ENCODE measurements around the gene CST3.
A peak's percentile ranks its signal among the peaks of the same experiment; 100 is the strongest.
"Not testable (repeated sequence)": the region's sequence is repeated elsewhere in the genome, so short reads cannot be mapped to it uniquely, and the experiment has no call there.

CST3 gene, protein sequence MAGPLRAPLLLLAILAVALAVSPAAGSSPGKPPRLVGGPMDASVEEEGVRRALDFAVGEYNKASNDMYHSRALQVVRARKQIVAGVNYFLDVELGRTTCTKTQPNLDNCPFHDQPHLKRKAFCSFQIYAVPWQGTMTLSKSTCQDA

DNA sequence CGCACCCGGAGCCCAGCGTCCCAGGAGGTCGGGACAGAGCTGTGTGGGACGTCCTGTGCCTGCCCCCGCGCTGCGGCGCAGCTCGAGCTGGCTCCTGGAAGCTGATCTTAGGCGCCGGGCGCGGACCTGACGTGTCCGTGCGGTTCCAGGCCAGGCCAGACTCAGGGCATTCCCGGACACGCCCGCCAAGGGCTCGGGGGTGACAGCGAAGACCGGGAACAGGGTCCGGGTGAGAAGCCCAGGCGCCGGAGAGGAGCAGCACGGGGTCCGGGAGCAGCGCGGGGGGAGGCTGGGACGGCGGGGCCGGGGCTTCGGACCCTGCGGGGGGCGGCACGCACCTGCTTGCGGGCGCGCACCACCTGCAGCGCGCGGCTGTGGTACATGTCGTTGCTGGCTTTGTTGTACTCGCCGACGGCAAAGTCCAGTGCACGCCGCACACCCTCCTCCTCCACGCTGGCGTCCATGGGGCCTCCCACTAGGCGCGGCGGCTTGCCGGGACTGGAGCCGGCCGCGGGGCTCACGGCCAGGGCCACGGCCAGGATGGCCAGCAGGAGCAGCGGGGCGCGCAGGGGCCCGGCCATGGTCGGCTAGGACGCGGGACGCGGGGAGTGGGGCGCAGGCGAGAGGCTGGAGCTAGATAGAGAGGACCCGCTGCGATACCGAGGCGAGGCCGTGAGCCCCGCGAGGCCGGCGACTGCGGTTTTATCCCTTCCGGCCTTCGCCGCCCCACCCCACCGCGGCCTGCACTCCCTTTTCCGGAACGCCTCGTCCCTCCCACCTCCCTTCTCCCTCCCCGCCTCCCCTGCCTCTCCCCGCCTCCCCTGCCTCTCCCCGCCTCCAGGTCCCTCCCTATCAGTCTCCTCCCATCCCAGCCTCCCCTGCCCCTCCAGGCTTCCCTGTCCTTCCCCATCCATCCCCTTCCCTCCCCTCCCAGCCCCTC lies at the start of gene CST3:
Gene CST3, minus strand, starts transcription at position 674 of the 940 bp plus-strand sequence. Its CDS starts 93 bp downstream, at position 581.
- DNase-seq, result peak; percentile 8

DNA sequence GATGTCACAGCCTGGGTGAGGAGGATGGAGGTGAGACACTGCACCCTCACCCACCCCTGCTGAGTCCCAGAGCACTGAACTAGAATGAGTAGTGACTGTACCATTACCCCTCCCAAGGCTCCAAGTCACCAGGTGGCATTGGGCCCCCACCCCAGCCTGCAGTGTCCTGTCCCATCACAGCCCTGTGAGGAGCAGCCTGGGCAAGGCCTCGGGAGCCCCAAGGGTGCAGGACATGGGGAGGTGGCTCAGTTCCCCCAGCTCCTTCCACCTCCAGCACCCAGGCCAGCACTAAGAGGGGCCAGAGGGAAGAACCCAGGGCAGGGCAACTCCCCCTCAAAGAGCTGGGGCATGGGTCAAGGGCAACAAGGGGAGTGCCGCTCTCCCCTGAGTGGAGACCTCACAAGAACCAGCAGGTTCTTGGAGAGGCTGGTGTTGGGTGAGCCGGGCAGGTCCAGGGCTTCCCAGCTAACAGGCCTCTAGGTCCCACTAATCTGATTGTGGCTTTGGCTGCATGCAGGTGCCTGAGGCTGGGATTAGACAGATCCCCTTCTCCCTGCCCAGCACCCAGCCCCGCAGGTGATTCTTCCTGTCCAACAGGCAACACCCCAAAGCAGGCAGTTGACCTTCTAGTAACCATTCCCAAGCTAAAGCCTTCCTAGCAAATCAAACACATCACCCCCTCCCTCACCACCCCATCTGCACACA lies 48.4 kb upstream of the CST3 start:
- no peak for DNase-seq

DNA sequence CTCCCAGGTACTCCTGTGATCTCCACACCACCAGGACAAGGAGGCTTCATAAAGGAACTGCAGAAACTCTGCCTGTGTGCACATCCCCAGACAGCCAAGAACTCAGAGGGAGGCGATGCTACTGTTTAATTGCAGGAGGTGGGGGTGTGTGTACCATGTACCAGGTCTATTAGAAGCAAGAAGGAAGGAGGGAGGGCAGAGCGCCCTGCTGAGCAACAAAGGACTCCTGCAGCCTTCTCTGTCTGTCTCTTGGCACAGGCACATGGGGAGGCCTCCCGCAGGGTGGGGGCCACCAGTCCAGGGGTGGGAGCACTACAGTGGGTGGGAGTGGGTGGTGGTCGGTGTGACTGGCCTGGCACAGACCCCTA lies 47.8 kb upstream of the CST3 start:
- not testable (repeated sequence) for DNase-seq

DNA sequence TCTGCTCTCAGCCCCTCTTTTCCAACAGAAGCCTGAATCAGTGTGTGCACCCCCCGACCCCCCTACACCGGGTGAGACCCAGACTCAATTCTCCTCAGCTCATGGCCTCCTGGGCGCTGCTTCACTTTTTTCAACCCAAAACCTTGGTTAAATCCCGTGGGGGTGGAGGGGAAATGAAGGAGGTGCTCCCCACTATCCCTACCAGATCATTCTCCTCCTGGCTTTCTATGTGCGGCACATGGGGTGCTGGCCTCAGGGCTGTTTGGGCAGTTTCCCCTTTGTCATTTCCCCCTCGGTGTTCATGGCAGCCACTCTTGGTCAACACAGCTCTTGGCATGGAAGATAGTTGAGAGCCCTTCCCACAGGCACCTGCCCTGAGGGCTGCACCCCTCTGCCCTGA lies 46.5 kb upstream of the CST3 start:
- no peak for DNase-seq

DNA sequence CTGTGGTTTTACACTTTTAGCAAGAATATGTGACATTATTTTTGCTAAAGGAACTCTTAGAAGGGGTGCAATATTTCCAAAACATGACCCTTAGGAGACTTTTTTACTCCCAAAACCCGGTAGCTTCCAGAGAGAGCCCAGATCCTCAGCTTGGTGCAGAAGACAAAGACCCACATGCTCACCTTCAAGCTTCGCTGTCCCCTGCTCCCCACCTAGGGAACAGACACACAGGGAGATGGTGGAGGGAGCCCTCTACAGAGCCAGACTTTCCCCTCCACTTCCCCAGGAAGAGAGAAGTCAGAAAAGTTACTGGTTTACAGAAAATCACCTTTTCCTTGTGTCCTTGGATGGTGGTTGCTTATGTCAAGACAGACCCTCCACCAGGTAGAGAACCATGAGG lies 46.1 kb upstream of the CST3 start:
- DNase-seq, result no peak

DNA sequence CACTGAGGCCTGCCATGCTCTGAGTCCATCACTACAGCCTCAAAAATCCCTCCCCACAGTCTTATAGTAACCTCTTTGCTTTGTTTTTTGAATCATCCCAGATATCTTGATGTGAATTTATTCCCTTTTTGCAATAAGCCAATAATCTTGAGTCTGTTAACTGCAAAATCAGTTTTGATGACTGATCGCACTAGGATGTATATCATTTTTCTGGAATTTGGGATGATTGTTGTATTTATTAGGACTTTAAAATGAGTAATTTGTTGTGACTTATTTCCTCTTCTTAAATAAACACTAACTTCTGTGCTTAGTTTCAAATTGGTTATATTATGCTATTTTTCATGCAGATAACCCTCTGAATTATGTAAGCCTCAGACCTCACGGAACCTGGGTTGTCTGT lies 45.5 kb upstream of the CST3 start:
- no peak for DNase-seq

DNA sequence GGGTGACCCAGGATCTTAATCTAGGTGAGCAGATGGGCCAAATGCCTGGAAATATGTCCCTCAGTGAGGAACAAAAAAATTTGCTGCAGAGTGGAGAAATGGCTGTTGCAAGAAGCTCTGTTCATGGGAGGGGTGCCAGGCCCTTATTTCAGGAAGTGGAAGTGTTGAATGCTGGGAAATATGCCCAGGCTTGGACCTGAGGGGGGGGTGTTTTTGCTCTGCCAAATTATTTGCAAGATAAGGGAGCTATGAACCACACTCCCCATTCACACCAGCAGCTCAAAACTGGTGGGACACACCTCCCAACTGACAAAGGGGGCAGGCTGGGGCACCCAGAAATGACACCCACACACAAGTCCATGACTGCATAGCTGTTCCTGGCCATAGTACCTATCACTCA lies 42.4 kb upstream of the CST3 start:
- DNase-seq, result no peak

DNA sequence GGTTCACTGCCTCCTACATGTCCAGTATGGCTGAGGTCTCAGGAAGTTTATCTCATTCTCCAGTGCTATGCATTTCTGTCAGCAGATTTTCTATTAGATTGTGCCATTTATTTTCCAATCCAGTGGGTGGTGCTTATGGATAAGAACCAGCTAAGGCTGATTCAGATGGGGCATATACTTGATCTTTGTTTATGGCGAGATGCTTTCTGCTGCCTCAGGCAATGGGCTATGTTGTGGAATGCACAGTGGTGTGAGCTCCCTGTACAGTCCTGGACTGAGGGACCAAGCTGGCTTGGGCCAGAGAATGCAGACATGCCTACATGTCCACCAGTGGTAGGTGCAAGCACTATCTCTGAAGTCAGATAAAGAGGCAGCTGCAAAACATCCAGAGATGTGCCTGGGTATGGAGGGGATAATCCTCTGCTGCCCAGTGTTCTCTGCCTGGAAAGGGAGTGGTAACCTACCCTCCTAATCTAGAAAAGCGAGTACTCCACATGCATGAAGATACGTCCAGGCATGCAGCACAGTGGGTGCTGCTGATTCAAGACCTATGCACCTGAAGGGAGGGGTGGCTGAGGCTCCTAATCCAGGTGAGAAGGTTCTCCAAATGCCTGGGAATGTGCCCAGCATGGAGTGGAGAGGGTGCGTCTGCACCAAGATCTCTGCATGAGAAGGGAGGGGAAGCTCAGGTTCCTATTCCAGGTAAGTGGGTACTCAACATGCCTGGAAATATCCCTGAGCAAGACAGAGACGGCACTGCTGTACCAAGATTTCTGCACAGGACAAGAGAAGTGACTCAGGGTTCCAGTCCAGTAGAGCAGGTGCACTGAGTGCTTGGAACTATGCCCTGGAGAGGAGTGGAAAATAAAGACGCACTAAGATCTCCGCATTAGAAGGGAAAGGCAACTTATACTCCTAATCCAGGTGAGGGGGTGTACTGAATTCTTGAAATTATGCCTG lies 41.7 kb upstream of the CST3 start:
- no peak for DNase-seq

DNA sequence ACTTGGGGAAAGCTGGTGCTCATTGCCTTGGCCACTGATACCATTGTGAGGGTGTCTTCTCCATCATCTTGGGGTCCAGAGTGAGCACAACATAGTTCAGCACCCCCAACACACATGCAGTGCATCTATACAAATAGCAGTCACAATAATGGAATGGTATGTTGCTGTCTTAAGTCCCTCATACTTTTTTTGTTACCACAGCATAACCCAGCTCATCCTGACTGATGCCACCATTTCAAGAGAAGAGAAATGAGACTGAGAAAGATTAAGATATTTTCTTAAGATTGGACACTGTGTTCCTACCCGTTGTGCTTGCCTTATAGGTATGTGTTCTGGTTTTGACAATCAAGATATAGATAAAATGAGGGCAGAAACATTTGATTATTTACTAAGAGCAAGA lies 35.5 kb upstream of the CST3 start:
- no peak for DNase-seq

DNA sequence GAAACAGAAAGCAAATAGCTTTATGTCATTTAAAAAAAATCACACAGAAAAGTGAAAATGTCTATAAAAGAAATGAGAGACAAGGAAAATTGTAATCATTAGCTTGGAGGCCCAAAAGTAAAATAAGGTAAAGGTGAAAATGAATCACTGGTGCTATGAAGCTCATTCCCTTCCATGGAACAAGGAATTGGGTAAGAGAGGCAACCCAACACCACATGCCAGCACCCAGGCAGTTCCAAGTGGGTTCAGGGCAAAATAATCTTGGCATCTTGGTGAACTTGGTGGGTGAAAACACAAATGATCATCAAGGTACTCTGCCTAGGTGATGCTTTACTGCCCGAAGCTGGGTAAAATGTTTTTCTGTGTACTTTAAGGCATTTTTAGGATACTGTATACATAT lies 34.4 kb upstream of the CST3 start:
- DNase-seq, result no peak

DNA sequence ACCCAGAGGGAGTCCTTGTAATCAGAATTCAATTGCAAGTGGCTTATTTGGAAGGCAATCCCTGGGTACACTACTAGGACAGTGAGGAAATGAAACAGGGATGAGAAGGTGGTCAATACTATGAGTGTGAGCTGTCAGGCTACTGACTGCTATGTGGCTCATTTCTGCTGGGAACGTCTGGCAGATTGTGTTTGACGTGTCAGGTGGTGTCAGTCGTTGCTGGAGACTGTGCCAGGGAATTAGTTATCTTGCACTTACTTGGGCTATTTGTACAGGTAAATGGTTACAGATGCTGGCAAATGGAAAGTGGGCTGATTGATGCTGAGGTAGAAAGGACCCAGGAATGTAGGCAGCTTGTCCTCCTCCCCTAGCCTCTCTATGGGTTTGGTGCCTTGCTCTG lies 33.7 kb upstream of the CST3 start:
- no peak for DNase-seq

DNA sequence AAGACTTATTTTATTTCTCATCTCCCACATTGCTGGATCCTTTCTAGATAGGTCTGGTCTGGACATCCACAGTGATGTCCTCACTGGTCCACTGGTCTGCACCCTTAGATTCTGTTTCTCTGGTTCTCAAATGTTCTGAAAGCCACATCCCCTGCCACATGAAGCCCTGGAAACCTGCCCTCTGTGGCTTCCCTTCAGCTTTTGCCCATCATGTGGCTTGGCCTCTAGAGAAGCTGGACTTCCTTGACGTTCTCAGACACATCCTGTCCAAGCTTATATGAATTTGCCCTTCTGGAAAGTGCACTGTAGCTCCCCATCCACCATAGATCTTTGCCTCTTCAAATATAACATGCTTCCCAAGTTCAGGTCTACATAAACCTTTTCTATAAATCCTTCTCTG lies 32.6 kb upstream of the CST3 start:
- DNase-seq, result no peak

DNA sequence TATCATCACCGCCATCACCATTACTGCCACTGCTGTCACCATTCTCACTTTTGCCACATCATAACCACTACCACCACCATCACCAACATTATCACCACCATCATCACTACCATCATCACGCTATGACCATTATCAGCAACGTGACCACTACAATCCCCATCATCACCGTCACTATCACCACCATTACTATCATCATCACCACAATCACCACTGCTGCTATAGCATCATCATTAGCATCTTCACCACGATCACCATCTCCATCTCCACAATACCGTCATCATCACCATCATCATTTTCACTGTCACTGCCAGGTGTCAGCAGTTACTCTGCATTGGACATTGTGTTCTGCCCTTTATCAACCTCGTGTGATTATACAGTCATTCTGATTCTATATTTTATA lies 32.1 kb upstream of the CST3 start:
- DNase-seq, result no peak

DNA sequence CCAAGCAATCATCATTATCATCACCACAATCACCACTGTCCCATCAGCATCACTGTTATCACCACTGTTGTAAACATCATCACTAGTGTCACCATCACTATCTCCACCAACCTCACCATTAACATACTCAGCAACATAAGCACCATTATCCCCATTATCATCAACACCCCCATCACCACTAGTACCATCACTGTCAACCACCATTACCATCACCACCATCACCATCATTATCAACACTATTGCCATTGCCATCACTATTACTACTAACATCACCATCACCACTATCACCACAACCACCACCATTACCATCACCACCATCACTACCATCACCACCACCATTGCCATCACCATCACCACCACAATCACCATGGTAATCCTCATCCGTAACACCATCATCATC lies 31.6 kb upstream of the CST3 start:
- no peak for DNase-seq

DNA sequence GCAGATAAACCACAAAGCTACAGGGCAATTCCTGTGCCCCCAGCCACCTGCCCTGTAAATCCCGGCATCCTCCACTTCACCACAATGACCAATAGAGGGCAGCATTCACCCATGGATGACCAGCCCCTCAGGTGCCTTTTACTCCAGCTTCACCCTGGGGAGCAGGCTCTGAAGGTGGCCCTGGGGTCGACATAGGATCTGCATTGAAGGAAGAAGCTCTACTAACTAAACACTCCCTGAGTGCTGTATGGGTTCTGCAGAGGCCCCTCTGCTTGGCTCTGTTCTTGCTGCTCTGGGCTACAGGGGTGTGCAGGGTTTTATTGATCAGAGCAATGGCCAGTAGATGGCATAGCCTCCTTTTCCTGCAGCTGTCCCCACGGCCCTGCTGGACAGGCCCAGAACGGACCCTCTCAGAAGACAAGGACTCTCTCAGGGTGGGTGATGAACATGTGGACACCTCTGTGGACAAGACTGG lies 30.8 kb upstream of the CST3 start:
- peak; percentile 32 for DNase-seq

DNA sequence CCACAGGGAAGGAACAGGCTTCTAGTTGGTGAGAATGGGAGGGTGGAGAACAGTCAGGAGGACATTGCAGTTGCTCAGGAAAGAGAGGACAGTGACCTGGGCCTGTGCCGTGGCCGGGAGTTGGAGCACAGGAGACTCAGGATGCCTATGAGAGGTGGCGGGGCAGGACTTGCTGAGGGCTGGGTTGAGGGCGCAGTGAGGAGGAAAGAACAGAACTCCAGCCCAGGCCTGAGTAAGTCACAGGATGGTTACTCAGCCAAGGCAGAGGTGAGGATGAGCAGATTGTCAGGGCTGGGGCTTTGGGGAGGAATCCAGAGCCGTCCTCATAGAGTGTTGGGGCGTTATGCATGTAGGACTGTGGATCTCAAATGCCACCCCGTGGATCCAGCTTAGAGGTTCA lies 29.9 kb upstream of the CST3 start:
- no peak for DNase-seq

DNA sequence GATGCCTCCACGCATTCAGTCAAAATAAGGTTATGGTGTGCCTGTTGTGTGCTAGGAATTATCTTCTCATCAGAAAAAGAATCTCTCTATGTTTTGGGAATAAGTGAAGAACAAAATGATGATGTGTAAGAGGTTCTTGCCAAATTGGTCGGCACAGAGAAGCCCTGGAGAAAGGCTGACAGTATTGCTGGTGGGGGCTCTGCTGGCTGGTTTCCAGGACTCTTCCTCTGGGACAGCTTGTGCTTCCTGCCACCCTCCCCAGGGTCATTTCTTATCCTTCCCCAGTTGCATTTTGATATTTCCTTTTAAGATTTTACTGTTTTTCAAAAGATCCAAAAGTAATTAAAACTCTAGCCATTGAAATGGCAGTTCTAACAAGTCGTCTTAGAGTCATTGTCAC lies 28.9 kb upstream of the CST3 start:
- DNase-seq, result no peak

DNA sequence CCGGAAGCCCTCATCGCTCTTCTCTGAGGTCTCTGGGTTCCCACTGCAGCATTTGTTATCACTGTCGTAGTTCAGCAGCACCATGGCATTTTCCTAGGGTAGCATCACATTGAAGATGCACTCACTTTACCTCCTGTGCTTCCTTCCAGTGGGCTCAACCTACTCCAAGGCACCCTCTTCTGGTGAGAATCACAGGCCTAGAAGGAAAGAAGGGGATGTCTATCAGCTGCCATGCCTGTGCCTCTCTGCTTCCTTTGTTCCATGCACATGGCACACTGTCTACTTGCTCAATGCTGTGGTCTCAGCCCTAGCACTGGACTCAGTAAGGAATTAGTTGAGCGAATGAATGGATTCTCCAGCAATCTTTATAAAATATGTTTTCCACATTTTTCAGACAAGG lies 28.4 kb upstream of the CST3 start:
- DNase-seq, result no peak

DNA sequence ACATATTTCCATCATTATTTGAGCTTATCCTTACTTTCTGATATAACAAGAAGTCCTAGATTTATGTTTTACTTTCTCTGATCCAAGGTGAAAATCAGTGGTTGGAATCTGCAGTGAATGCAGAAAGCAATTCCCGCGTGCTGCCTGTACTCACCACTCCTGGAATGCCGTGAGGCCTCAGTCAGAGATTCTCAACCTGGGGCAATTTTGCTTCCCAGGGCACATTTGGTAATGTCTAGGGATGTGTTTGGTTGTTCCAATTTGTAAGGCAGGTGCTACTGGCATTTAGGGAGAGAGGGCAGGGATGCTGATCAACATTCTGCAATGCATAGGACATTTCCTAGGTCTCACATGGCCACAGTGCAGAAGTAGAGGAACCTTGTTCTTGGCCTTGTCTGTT lies 27.2 kb upstream of the CST3 start:
- no peak for DNase-seq

DNA sequence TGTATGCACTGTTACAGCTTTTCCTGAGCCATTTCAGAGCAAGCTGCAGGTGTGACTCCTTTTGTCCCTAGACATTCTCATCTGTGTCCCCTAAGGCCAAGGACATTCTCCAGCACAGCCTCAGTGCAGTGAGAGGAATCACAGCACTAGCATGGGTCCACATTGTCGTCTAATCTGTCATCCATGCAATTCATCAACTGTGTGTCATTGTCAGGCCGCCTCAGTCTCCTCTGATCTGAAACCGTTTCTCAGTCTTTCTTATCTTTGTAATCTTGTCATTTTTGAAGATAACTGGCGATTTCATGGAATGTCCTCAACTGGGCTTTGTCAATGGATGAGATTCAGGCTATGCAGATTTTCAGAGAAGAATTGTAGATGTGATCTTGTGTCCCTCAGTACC lies 26.3 kb upstream of the CST3 start:
- DNase-seq, result not testable (repeated sequence)

DNA sequence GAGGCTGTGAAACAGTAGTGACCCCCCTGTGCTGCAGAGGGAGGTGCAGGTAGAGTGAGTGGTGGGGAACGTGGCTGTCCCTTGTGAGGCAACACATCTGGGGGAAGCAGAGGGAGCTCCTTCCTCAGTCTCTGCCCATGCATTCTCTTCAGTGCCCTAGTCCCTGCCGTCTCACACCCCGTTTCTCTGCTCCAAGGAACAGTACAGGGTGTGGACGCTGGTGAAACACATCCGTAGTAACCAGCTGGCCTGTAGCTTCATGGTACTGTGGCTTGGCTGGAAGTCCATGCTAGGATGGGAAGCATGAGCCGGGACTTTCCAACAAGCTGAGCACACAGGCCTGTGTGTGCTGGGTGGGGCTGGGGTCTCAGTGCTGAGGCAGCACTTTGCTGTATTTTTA lies 25.4 kb upstream of the CST3 start:
- DNase-seq, result no peak

DNA sequence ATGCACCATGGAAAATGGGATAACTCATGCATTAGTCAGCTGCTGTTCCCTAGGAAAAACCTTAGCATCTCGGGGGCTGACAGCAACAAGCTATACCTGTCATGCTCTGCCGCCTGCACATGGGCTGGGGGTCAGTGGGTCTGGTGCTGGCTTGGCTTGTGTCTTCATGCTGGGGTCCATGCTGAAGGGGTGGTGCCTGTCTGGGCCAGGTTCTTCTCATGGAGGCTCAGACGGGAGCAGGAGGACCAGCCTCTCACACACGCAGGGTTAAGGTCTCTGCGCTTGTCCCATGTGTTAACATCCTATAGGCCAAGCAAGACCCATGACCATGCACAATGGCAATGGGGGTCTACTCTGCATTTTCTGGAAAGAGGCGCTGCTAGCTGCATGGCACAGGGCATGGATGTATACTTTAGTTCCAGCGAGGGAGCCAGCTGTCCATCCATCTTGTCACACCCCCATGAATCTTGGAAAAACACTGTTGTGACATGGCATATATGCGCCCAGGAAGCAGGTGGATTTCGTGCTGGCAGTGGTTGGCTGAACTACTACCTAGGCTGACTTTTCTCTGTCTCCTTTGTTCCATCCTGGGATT lies 24.6 kb upstream of the CST3 start:
- no peak for DNase-seq
